GM12865 (cell line): ENCODE data around the gene SLC25A42.
"Not testable (repeated sequence)": the region's sequence is repeated elsewhere in the genome, so short reads cannot be mapped to it uniquely, and the experiment has no call there.

Source experiments
- DNase-seq: peaks from one replicate; pipeline ENCODE4 v3.0.0; 2010; ENCODE audit warnings: low read depth
- H3K4me3 ChIP-seq: 2 replicates; pipeline ENCODE4 v1.5.1; 2011; ENCODE audit warnings: mild to moderate bottlenecking, low read depth, low read length, control low read depth
- TF ChIP-seq, protein P1 (sequence below): IDR thresholded peaks from 2 replicates; pipeline ENCODE4 v1.5.1; 2011; ENCODE audit warnings: low read length, control low read depth, low read depth, inconsistent platforms; ENCODE audit not compliant: insufficient read depth; ENCODE audit errors: missing control alignments

SLC25A42 gene

DNA sequence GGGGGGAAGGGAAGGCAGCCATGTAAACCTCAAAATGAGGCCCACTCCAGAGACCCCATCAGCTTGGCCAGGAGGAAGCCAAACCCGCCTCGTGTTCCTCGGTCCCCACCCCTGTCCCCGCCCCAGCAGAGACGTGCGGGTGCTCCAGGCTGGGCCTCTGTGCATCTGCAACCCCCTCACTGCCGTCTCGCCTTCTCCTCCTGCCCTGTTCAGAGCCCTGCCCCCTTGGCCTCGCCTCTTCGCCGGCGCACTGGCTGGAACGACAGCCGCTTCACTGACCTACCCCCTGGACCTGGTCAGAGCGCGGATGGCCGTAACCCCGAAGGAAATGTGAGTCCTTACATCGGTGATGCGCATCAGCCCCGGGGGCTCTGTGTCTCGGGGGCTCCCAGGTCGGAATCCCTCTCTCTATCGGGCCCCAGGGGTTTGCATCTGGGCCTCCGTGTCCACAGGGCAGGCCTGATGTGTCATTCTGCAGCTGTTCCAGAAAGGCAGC lies 42.3 kb downstream of the SLC25A42 start:
- TF ChIP-seq, protein P1, sequence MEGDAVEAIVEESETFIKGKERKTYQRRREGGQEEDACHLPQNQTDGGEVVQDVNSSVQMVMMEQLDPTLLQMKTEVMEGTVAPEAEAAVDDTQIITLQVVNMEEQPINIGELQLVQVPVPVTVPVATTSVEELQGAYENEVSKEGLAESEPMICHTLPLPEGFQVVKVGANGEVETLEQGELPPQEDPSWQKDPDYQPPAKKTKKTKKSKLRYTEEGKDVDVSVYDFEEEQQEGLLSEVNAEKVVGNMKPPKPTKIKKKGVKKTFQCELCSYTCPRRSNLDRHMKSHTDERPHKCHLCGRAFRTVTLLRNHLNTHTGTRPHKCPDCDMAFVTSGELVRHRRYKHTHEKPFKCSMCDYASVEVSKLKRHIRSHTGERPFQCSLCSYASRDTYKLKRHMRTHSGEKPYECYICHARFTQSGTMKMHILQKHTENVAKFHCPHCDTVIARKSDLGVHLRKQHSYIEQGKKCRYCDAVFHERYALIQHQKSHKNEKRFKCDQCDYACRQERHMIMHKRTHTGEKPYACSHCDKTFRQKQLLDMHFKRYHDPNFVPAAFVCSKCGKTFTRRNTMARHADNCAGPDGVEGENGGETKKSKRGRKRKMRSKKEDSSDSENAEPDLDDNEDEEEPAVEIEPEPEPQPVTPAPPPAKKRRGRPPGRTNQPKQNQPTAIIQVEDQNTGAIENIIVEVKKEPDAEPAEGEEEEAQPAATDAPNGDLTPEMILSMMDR: no peak
- H3K4me3 ChIP-seq: no peak overlapping the region
- DNase-seq: no peak

DNA sequence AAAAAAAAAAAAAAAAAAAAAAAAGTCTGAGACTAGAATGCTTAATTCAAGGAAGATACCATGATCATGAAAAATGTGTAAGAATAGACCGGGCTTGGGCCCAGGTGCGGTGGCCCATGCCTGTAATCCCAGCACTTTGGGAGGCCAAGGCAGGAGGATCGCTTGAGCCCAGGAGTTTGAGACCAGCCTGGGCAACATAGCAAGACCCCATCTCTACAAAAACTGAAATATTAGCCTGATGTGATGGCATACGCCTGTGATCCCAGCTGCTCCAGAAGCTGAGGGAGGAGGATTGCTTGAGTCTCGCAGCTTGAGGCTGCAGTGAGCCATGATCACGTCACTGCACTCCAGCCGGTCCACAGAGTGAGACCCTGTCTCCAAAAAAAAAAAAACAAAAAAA lies 43.1 kb downstream of the SLC25A42 start:
- DNase-seq: not testable (repeated sequence)

DNA sequence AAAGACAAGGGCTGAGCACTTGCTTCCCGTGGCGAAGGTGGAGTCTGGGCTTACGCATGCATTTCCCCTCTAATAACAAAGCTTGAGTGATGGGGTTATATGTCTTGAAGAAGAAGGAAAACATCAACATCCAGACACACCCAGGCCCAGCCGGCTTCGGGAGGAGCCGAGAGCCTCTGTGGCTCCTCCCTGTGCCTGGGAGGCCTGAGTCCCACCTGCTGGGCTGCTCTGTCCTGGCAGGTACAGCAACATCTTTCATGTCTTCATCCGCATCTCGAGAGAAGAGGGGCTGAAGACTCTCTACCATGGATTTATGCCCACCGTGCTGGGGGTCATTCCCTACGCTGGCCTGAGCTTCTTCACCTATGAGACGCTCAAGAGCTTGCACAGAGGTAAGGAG lies 43.9 kb downstream of the SLC25A42 start:
- H3K4me3 ChIP-seq: no peak overlapping the region
- no peak for DNase-seq
- TF ChIP-seq, protein P1: no peak

More for the DNA sequence above, 43.1 kb downstream of the SLC25A42 start:
- H3K4me3 ChIP-seq: not testable (repeated sequence)

DNA sequence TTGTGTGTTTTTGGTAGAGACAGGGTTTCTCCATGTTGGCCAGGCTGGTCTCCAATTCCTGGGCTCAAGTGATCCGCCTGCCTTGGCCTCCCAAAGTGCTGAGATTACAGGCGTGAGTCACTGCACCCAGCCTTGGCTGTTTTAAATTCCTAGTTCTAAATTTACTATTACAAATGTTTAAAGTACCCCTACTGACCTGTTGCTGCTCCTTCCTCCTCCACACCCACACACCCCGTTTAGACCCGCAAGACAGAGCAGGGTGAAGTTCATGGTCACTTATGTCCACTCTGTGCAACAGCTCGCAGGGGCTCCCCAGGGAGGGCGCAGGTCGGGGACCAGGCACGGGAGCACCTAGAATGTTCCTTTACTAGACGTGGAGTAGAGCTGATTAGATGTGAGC lies 45.8 kb downstream of the SLC25A42 start:
- TF ChIP-seq, protein P1: no peak
- DNase-seq: no peak
- no peak overlapping the region for H3K4me3 ChIP-seq

DNA sequence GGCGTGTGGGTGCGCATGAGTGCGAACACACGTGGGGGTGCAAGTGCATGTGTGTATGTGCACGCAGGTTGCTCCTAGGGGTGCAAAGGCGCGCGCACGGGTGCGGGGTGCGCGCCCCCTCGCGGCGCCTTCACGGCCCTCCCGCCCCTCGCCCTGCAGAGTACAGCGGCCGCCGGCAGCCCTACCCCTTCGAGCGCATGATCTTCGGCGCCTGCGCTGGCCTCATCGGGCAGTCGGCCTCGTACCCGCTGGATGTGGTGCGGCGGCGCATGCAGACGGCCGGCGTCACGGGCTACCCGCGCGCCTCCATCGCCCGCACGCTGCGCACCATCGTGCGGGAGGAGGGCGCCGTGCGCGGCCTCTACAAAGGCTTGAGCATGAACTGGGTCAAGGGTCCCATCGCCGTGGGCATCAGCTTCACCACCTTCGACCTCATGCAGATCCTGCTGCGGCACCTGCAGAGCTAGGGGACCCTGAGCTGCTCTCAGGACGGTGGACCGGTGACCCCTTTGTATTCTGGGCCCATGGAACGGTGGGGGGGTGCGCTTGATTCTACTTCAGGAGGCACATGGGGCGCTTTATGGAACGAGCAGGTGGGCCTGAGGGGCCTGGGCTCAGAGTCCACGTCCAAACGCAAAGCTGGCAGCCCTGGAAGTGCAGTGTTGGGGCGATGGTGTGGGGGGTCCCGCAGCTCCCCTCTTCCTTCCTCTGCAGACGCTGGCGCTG lies 46.8 kb downstream of the SLC25A42 start:
- DNase-seq: peak; percentile 35
- TF ChIP-seq, protein P1: peak; percentile 28
- no peak overlapping the region for H3K4me3 ChIP-seq

DNA sequence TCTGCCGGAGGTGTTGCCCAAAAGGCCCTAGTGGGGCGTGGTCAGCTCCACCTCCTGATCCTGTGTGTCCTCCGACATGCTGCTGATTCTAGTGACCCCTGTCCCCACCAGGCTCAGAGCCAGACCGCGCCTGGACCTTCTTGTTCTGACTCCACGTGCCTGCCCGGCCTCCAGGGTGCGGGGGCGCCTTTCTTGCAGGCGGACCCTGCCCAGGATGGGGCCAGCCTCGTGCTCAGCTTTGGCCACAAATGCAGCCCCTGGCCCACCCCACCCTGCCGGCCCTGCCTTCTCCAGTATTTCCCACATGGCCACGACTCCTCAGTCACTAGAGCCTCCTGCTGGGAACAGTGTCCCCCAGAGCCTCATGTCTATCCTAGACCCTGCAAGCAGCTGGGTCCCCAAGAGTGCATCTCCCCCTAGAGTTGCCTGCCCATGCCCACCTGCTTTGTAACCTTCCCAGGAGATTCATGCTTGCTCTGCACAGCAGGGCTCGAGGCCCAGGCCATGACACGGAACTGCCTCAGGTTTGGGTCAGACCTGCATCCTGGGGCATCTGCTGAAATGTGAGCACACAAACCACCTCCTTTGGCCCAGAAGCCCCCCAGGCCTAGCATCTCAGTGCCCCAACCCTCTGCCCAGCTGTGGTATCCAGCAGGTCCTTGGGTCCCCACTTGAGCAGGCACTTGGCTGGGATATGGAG lies 47.5 kb downstream of the SLC25A42 start:
- no peak overlapping the region for H3K4me3 ChIP-seq
- DNase-seq: no peak

More for the DNA sequence above, 47.5 kb downstream of the SLC25A42 start:
- TF ChIP-seq, protein P1: no peak
